ENCODE data around the gene DSCAML1. TPM values are rescaled to one million over a fixed set of nuclear protein-coding genes. Genes with fewer than 3 reads are reported as not detected.

Gene DSCAML1
- total and polyA plus RNA-seq, 3 donors from 2014 or later, result 1.6 to 6.1 (median 3.0) TPM

DNA sequence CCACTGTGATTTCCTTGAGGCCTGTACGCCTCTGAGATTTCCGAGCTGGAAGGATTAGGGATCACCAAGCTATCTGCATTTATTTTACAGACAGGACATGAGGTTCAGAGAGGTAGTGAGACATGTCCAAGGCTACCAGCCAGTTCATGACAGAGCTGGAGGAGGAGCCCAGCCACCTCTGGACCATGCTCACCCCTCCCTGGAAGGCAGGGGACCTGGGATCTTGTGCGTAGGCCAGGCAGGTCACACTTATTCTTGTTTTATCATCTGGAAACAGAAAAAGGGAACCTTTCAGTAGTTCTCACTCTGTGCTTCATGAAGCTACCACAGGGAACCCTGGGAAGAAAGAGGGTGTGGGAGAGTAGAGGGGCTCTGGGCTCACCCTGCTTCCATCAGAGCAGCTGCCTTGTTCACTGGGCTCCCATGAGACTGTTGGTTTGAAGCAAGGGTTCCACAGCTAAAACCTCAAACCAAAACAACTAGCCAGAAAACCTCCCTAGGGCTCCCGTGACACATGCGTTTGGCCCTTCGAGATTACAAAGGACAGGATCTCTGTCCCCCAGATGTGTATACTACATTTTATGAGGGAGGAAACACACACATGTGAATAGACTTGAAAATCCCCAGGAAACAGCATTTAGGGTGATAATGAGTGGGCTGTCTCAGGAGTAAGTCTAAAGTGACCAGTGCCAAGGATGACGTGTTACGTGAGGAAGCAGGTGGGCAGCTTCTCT is 106.4 kb downstream of the DSCAML1 start:
- no peak overlapping the region for H3K4me3 ChIP-seq
- 92% methylated on average over 8 of the region's 8 CpGs for WGBS, 2 donors
- H3K9me3 ChIP-seq, result no peaks in the 10 kb centered on the region
- intact Hi-C loops (cut with DNase I; ENCODE audit: low total_unique reads), result no loop called here
- no peaks in the 10 kb centered on the region for H3K27me3 ChIP-seq
- no peak for DNase-seq
- H3K36me3 ChIP-seq (ENCODE audit: low read depth, missing control alignments), result no peaks in the 10 kb centered on the region
- no peak overlapping the region for H3K27ac ChIP-seq
- no peaks in the 10 kb centered on the region for H3K4me1 ChIP-seq
- TF ChIP-seq POLR2A (IDR thresholded peaks at IDR 0.05), result no peak
- TF ChIP-seq, protein P1, sequence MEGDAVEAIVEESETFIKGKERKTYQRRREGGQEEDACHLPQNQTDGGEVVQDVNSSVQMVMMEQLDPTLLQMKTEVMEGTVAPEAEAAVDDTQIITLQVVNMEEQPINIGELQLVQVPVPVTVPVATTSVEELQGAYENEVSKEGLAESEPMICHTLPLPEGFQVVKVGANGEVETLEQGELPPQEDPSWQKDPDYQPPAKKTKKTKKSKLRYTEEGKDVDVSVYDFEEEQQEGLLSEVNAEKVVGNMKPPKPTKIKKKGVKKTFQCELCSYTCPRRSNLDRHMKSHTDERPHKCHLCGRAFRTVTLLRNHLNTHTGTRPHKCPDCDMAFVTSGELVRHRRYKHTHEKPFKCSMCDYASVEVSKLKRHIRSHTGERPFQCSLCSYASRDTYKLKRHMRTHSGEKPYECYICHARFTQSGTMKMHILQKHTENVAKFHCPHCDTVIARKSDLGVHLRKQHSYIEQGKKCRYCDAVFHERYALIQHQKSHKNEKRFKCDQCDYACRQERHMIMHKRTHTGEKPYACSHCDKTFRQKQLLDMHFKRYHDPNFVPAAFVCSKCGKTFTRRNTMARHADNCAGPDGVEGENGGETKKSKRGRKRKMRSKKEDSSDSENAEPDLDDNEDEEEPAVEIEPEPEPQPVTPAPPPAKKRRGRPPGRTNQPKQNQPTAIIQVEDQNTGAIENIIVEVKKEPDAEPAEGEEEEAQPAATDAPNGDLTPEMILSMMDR (IDR thresholded peaks at IDR 0.05), result no peak

DNA sequence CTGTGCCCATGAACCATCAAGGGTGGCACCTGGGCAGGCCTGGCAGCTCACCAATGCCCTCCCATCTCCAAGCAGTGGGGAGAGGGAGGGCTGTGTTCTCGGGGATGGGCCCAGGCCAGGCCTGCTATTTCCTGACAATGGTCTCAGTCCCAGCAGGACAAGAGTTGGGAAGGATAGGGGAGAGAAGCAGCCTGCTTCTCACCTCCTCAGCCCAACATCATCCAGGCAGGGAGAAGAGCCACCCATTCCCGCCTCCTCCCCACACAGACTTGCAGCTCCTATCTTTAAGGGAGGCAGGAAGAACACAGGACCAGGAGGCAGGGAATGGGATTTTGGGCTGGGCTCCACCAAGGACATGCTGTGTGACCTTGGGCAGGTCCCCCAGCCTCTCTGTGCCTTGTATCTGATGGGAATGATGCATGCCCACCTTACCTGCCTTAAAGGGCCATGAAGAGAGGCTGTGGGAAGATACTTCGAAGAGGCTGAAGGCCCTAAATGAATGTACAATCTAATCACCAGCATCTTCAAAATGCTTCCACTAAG is 108.7 kb downstream of the DSCAML1 start:
- no peak overlapping the region for H3K4me3 ChIP-seq
- no peak for TF ChIP-seq POLR2A (IDR thresholded peaks at IDR 0.05)
- TF ChIP-seq, protein P1 (IDR thresholded peaks at IDR 0.05), result no peak

DNA sequence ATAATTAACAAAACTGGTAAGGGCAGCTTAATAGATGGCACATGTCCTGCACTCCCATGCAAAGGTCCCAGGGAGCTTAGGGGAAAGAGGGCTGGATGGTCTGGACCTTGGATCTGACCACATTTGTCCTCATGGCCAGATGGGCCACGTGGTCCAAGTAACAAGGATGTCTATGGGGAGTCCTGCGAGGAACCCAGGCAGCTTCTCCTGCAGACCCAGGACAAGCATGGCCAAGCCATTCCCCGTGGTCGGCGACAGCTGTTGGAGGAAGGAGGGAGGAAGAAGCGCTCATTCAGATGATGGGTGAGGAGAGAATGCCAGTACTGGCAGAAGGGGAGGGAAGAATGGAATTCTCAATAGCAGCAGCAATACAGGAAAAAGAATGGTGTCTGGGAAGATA is 109.2 kb downstream of the DSCAML1 start:
- 91 to 93% methylated on average over 6 of the region's 6 CpGs for WGBS, 2 donors
- Histone ChIP-seq H3K9me3 (no peaks in the 10 kb centered on the region), H3K36me3 (ENCODE audit: low read depth, missing control alignments) (no peaks in the 10 kb centered on the region), H3K4me1 (no peaks in the 10 kb centered on the region), H3K27ac (no peak overlapping the region), H3K4me3 (no peak overlapping the region), H3K27me3 (no peaks in the 10 kb centered on the region)
- no peak for DNase-seq
- intact Hi-C loops (cut with DNase I; ENCODE audit: low total_unique reads), result no loop called here
- TF ChIP-seq POLR2A (IDR thresholded peaks at IDR 0.05), result no peak
- TF ChIP-seq, protein P1 (IDR thresholded peaks at IDR 0.05), result no peak

More for the DNA sequence above, 108.7 kb downstream of the DSCAML1 start:
- Histone ChIP-seq H3K27ac (no peak overlapping the region), H3K4me1 (no peaks in the 10 kb centered on the region), H3K27me3 (no peaks in the 10 kb centered on the region), H3K9me3 (no peaks in the 10 kb centered on the region), H3K36me3 (ENCODE audit: low read depth, missing control alignments) (no peaks in the 10 kb centered on the region)
- intact Hi-C loops (cut with DNase I; ENCODE audit: low total_unique reads), result no loop called here
- DNase-seq, result no peak
- WGBS, 2 donors, result 66 to 76% methylated on average over 3 of the region's 3 CpGs

DNA sequence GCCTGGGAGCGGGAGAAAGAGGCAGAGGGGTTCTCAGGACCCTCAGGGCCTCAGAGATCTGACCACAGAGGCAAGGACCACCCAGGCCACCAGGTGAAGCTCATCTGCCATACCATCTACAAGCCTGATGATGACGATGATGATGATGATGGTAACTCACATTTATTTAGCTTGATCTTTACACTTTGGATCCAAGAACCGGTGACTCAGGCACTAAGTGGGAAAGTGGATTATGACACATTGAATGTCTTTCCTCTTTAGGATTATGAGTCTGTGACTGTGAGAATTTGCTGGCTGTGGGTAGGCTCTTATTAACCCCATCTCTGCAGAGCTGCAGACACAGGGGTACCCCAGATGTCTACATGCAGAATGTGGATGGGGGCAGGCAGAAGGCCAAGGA is 110.3 kb downstream of the DSCAML1 start:
- WGBS, 2 donors, result 81 to 89% methylated on average over 3 of the region's 3 CpGs
- no peaks in the 10 kb centered on the region for H3K27me3 ChIP-seq
- H3K27ac ChIP-seq, result no peak overlapping the region
- no peaks in the 10 kb centered on the region for H3K4me1 ChIP-seq
- no peak overlapping the region for H3K4me3 ChIP-seq
- H3K9me3 ChIP-seq, result no peaks in the 10 kb centered on the region
- intact Hi-C loops (cut with DNase I; ENCODE audit: low total_unique reads), result no loop called here
- no peak for DNase-seq
- TF ChIP-seq, protein P1 (IDR thresholded peaks at IDR 0.05), result no peak
- no peak for TF ChIP-seq POLR2A (IDR thresholded peaks at IDR 0.05)
- no peaks in the 10 kb centered on the region for H3K36me3 ChIP-seq (ENCODE audit: low read depth, missing control alignments)

DNA sequence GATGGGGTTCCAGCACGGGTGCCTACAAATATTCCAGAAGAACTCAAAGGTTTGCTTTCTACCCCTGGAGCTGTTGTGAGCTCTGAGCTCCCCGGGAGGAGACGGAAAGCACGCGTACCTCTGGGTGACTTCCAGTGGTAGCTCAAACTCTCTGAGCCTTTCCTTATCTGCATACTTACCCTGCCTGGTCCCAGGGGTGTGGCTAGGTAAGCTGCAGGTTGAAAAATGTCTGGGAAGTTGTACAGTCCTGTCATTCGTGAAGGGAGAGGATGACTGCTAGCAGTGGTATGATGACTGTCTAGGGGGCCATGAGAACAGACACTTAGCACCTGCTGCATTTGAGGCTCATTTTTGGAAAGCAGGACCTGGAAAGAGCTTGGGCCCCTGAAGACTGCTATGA is 111.5 kb downstream of the DSCAML1 start:
- no peak for DNase-seq
- Histone ChIP-seq H3K4me3 (no peak overlapping the region), H3K27ac (no peak overlapping the region), H3K36me3 (ENCODE audit: low read depth, missing control alignments) (no peaks in the 10 kb centered on the region), H3K4me1 (no peaks in the 10 kb centered on the region), H3K27me3 (no peaks in the 10 kb centered on the region), H3K9me3 (no peaks in the 10 kb centered on the region)
- TF ChIP-seq, protein P1 (IDR thresholded peaks at IDR 0.05), result no peak
- no peak for TF ChIP-seq POLR2A (IDR thresholded peaks at IDR 0.05)
- WGBS, 2 donors, result 89 to 93% methylated on average over 3 to 6 of the region's 6 CpGs
- intact Hi-C loops (cut with DNase I; ENCODE audit: low total_unique reads), result no loop called here

Measured in testis (tissue), 3 donors.